ENCODE measurements around the gene NDST1. TPM values are rescaled to one million over a fixed set of nuclear protein-coding genes. Genes with fewer than 3 reads are reported as not detected.

NDST1 gene
- total and polyA plus RNA-seq, 4 donors: 45.6 to 145 (median 60.7) TPM

DNA sequence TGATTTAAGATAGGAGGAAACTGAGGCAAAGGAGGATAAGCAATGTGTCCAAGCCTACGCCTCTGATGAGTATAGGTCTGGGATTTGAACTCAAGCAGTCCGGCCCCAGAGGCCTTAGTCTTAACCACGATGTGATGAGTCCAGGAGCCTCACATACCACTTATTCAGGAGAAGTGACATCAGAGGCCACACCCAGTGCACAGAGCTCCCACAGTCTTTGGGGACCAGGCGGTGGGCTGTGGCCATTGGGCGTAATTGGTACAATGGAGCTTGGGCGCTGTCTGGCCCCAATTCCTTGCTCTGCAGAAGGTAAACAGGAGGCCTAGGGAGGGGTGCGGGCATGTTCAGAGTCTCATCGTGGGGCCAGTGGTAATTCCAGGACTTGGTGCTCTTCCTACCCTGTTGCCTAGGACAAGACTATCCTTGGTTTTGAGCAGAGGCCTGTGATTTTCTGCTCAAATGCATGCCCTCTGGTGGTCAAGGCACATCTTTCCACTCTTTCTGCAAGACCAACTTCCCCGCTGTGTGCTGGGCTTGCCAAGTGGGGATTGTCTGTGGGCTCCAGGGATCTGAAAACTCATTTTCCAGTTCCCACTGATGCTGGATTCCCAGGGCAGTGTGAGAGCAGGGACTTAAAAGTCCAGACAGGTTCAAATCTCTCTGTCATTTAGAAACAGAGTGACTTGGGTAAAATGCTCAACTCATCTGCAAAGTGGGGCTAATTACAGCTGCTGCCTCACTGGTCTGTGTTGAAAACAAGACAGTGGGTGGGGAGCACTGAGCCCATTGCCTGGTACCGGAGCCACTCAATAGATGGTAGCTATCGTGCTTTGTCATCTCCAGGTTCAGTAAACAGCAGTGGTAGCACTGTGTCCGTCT is 15.8 kb downstream of the NDST1 start:
- Histone ChIP-seq H3K9me3 (ENCODE audit: control insufficient read depth in 4 of 4, insufficient read depth in 3 of 4, low read length in 3 of 4) (no peaks in the 10 kb centered on the region), H3K4me1 (ENCODE audit: control insufficient read depth in 5 of 5, insufficient read depth in 5 of 5, low read length in 5 of 5) (peaks cover 0 to 39% (median 12%) of the 10 kb centered on the region in 5 donors), H3K4me3 (no peak overlapping the region), H3K27me3 (ENCODE audit: control insufficient read depth in 3 of 3, insufficient read depth in 3 of 3, low read length in 2 of 3) (no peaks in the 10 kb centered on the region), H3K27ac (ENCODE audit: low read depth in 1 of 2, low read length in 1 of 2) (peak overlapping the region; percentile 12 to 62), H3K36me3 (ENCODE audit: control insufficient read depth in 4 of 4, insufficient read depth in 4 of 4, low read length in 4 of 4) (peaks cover 0 to 39% (median 16%) of the 10 kb centered on the region in 4 donors), H3K9ac (ENCODE audit: insufficient read depth in 1 of 2, low read length in 2 of 2) (no peak overlapping the region)
- TF ChIP-seq, protein P1, sequence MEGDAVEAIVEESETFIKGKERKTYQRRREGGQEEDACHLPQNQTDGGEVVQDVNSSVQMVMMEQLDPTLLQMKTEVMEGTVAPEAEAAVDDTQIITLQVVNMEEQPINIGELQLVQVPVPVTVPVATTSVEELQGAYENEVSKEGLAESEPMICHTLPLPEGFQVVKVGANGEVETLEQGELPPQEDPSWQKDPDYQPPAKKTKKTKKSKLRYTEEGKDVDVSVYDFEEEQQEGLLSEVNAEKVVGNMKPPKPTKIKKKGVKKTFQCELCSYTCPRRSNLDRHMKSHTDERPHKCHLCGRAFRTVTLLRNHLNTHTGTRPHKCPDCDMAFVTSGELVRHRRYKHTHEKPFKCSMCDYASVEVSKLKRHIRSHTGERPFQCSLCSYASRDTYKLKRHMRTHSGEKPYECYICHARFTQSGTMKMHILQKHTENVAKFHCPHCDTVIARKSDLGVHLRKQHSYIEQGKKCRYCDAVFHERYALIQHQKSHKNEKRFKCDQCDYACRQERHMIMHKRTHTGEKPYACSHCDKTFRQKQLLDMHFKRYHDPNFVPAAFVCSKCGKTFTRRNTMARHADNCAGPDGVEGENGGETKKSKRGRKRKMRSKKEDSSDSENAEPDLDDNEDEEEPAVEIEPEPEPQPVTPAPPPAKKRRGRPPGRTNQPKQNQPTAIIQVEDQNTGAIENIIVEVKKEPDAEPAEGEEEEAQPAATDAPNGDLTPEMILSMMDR (IDR thresholded peaks at IDR 0.05; ENCODE audit: control extremely low read depth, extremely low read depth): peak; percentile 53
- ATAC-seq (ENCODE audit: insufficient read depth, low FRiP score) (no peak), DNase-seq (peak; percentile 62 to 85 (median 77))
- WGBS, 2 donors: 75 to 76% methylated on average over 12 of the region's 12 CpGs

DNA sequence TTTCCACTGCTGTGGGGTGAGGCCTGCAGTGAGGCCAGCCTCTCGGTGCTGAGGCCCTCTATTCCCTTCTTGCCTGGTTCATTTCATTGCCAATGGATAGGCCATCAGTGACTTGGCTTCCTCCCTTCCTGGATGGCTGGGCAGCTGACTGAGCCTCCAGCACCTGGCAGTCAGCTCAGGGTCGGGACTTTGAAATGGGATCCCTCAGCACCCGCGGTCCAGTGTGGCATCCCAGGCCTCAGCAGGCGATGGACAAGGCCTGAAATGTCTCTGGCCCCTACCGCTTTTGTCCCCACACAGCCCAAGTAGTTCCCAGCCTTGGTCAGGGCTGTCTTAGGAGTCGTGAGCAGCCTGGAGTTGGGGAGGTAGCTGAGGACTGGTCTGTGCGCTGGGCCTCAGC is 17.2 kb downstream of the NDST1 start:
- peaks cover 0 to 34% (median 12%) of the 10 kb centered on the region in 5 donors for H3K4me1 ChIP-seq (ENCODE audit: control insufficient read depth in 5 of 5, insufficient read depth in 5 of 5, low read length in 5 of 5)

DNA sequence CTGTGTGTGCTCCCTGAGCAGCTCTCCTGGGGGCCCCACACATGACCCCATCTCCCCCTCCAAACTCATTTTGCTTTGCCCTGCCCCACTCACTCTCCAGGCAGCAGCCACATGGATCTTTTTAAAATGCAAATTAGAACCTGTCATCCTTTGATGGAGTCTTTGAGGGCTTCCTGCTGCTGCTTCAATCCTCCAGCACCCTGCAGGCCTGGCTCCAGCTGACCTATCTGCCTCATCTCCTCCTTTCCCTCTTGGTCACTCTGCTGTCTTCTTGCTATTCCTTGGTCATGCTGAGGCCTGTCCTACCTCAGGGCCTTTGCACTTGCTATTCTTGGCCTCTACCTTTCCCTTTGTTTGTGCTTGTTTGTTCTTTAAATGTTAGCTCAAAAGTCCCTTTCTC is 17.9 kb downstream of the NDST1 start:
- Histone ChIP-seq H3K36me3 (ENCODE audit: control insufficient read depth in 4 of 4, insufficient read depth in 4 of 4, low read length in 4 of 4) (peaks cover 0 to 33% (median 15%) of the 10 kb centered on the region in 4 donors), H3K4me3 (no peak overlapping the region), H3K27me3 (ENCODE audit: control insufficient read depth in 3 of 3, insufficient read depth in 3 of 3, low read length in 2 of 3) (no peaks in the 10 kb centered on the region), H3K27ac (ENCODE audit: low read depth in 1 of 2, low read length in 1 of 2) (peak overlapping the region in 1 of 2 donors; percentile 20), H3K9ac (ENCODE audit: insufficient read depth in 1 of 2, low read length in 2 of 2) (no peak overlapping the region), H3K9me3 (ENCODE audit: control insufficient read depth in 4 of 4, insufficient read depth in 3 of 4, low read length in 3 of 4) (no peaks in the 10 kb centered on the region), H3K4me1 (ENCODE audit: control insufficient read depth in 5 of 5, insufficient read depth in 5 of 5, low read length in 5 of 5) (peaks cover 0 to 34% (median 12%) of the 10 kb centered on the region in 5 donors)
- TF ChIP-seq, protein P1 (IDR thresholded peaks at IDR 0.05; ENCODE audit: control extremely low read depth, extremely low read depth): no peak
- DNase-seq: no peak
- no peak for ATAC-seq (ENCODE audit: insufficient read depth, low FRiP score)

More for the DNA sequence above, 17.2 kb downstream of the NDST1 start:
- Histone ChIP-seq H3K27me3 (ENCODE audit: control insufficient read depth in 3 of 3, insufficient read depth in 3 of 3, low read length in 2 of 3) (no peaks in the 10 kb centered on the region), H3K27ac (ENCODE audit: low read depth in 1 of 2, low read length in 1 of 2) (peak overlapping the region in 1 of 2 donors; percentile 40), H3K9me3 (ENCODE audit: control insufficient read depth in 4 of 4, insufficient read depth in 3 of 4, low read length in 3 of 4) (no peaks in the 10 kb centered on the region), H3K4me3 (no peak overlapping the region), H3K36me3 (ENCODE audit: control insufficient read depth in 4 of 4, insufficient read depth in 4 of 4, low read length in 4 of 4) (peaks cover 0 to 35% (median 15%) of the 10 kb centered on the region in 4 donors), H3K9ac (ENCODE audit: insufficient read depth in 1 of 2, low read length in 2 of 2) (no peak overlapping the region)
- ATAC-seq (ENCODE audit: insufficient read depth, low FRiP score): no peak
- WGBS, 2 donors: 87 to 88% methylated on average over 8 of the region's 8 CpGs
- no peak for DNase-seq
- TF ChIP-seq, protein P1 (IDR thresholded peaks at IDR 0.05; ENCODE audit: control extremely low read depth, extremely low read depth): no peak

All from lung (tissue), 12 donors.